ENCODE measurements around the gene CTAG1B. TPM values are rescaled to one million over a fixed set of nuclear protein-coding genes. Genes with fewer than 3 reads are reported as not detected.

CTAG1B gene
- total RNA-seq, 2 donors from 2014 or later = 8.7 TPM; not detected in 1

DNA sequence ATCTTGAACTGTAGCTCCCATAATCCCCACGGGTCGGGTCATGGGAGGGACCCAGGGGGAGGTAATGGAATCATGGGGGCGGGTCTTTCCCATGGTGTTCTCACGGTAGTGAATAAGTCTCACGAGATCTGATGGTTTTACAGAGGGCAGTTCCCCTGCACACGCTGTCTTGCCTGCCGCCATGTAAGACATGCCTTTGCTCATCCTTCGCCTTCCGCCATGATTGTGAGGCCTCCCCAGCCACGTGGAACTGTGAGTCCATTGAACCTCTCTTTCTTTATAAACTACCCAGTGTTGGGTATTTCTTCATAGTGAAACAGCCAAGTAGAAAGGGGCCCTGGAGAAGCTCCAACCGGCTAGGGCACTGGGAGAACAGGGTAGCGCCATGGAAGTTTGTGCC lies 21.9 kb downstream of the CTAG1B start:
- no peaks in the 10 kb centered on the region for H3K27me3 ChIP-seq (replicated peaks; ENCODE audit: insufficient read depth)
- TF ChIP-seq POLR2AphosphoS5 (IDR thresholded peaks at IDR 0.05) = no peak
- TF ChIP-seq POLR2A (IDR thresholded peaks at IDR 0.05) = no peak
- TF ChIP-seq, protein P1, sequence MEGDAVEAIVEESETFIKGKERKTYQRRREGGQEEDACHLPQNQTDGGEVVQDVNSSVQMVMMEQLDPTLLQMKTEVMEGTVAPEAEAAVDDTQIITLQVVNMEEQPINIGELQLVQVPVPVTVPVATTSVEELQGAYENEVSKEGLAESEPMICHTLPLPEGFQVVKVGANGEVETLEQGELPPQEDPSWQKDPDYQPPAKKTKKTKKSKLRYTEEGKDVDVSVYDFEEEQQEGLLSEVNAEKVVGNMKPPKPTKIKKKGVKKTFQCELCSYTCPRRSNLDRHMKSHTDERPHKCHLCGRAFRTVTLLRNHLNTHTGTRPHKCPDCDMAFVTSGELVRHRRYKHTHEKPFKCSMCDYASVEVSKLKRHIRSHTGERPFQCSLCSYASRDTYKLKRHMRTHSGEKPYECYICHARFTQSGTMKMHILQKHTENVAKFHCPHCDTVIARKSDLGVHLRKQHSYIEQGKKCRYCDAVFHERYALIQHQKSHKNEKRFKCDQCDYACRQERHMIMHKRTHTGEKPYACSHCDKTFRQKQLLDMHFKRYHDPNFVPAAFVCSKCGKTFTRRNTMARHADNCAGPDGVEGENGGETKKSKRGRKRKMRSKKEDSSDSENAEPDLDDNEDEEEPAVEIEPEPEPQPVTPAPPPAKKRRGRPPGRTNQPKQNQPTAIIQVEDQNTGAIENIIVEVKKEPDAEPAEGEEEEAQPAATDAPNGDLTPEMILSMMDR (IDR thresholded peaks at IDR 0.05) = no peak
- 83% methylated on average over 12 of the region's 12 CpGs for WGBS
- H3K4me1 ChIP-seq (replicated peaks) = no peaks in the 10 kb centered on the region
- DNase-seq (ENCODE audit: low spot score) = no peak
- intact Hi-C loops (cut with DNase I) = no loop called here
- no peak overlapping the region for H3K4me3 ChIP-seq
- H3K9me3 ChIP-seq = no peaks in the 10 kb centered on the region
- H3K36me3 ChIP-seq = no peaks in the 10 kb centered on the region
- no peak overlapping the region for H3K27ac ChIP-seq

DNA sequence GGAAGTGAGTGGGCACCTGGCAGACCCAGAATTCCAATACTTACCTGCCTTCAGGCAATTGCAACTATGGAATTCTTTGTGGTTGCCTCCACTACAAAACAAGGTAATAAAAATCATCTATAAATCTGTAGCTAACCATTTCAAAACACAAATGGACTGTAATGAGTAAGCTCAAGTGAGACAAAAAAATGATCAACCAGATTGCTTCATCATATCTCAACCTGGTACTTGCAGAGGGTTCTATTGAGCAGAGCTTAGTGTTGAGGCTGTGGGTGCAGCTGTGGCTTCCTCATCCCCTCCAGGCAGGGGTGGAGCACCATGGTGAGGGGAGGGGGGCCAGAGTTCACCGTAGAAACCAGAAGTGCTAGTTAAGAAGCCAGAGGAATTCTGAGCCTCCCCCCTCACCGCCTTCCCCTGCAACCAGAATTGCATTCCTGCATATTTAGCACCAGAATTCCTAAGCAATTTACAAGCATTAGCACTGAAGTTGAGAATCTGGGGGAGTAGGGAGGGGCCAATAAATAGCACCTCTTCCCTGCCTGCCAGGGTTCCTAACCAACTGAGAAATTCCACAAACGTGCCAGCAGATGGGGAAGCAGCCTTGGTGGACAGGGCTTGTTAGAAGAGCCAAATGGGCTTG lies 22.7 kb downstream of the CTAG1B start:
- Histone ChIP-seq H3K9me3 (no peaks in the 10 kb centered on the region), H3K4me1 (replicated peaks) (no peaks in the 10 kb centered on the region), H3K4me3 (no peak overlapping the region), H3K27ac (no peak overlapping the region), H3K27me3 (replicated peaks; ENCODE audit: insufficient read depth) (no peaks in the 10 kb centered on the region), H3K36me3 (no peaks in the 10 kb centered on the region)
- 4% methylated on average over 3 of the region's 3 CpGs for WGBS
- TF ChIP-seq POLR2A (IDR thresholded peaks at IDR 0.05) (no peak), POLR2AphosphoS5 (IDR thresholded peaks at IDR 0.05) (no peak)
- TF ChIP-seq, protein P1 (IDR thresholded peaks at IDR 0.05) = no peak
- intact Hi-C loops (cut with DNase I) = no loop called here
- peak; percentile 29 for DNase-seq (ENCODE audit: low spot score)

DNA sequence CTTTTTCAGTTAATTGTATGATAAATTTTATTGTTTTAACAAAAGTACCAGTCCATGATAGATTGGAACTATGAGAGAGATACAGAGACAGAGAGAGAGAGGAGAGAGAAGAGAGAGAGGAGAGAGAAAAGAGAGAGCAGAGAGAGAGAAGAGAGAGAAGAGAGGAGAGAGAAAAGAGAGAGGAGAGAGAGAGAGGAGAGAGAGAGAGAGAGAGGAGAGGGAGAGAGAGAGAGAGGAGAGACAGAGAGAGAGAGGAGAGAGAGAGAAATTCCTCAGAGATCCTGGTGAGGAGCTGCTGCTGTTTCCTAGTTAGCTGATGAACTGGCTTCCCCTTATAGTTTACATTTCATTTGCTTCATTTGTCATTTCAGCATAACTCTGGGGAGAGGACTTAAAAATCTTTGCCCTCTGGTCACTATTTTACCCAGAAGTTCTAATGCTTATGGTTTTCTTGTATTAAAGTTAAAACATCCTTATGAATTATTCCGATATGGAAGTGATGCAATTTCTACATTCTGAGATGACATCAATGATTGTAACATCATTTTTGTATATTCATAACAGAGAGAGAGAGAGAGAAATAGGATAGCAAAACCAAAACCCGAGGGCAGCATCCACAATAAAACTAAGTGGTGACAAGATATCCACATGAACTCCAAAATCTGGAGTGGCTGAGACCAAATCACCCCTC lies 23.4 kb downstream of the CTAG1B start:
- TF ChIP-seq POLR2A (IDR thresholded peaks at IDR 0.05) (no peak), POLR2AphosphoS5 (IDR thresholded peaks at IDR 0.05) (no peak)
- TF ChIP-seq, protein P1 (IDR thresholded peaks at IDR 0.05) = no peak
- H3K9me3 ChIP-seq = no peaks in the 10 kb centered on the region
- no peaks in the 10 kb centered on the region for H3K27me3 ChIP-seq (replicated peaks; ENCODE audit: insufficient read depth)
- no peak overlapping the region for H3K4me3 ChIP-seq
- no peak overlapping the region for H3K27ac ChIP-seq
- no peaks in the 10 kb centered on the region for H3K4me1 ChIP-seq (replicated peaks)
- intact Hi-C loops (cut with DNase I) = no loop called here
- DNase-seq (ENCODE audit: low spot score) = no peak
- WGBS = 41% methylated on average over 2 of the region's 2 CpGs
- H3K36me3 ChIP-seq = no peaks in the 10 kb centered on the region

DNA sequence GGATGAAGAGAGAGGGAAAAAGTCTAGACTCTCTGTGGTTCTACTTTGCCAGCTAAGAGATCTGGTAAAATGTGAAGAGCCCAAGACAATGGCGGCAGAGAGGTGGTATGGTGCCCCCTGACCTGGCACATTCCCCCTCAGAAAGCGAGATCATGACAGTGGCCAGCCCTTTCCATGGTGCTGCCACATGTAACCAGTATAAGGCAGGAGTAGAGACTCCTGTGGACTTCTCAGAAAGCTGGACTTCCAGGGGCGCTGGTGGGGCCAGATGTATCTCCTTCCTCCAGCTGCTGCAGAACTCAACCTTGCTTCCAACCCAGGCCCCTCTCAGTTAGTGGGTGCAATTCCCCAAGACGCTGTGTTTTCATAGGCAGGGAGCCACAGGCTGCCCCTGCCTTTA lies 24.6 kb downstream of the CTAG1B start:
- Histone ChIP-seq H3K4me1 (replicated peaks) (no peaks in the 10 kb centered on the region), H3K27ac (no peak overlapping the region), H3K4me3 (no peak overlapping the region), H3K9me3 (no peaks in the 10 kb centered on the region), H3K27me3 (replicated peaks; ENCODE audit: insufficient read depth) (no peaks in the 10 kb centered on the region), H3K36me3 (no peaks in the 10 kb centered on the region)
- 92% methylated on average over 3 of the region's 4 CpGs for WGBS
- intact Hi-C loops (cut with DNase I) = no loop called here
- TF ChIP-seq POLR2A (IDR thresholded peaks at IDR 0.05) (no peak), POLR2AphosphoS5 (IDR thresholded peaks at IDR 0.05) (no peak)
- TF ChIP-seq, protein P1 (IDR thresholded peaks at IDR 0.05) = no peak
- no peak for DNase-seq (ENCODE audit: low spot score)

DNA sequence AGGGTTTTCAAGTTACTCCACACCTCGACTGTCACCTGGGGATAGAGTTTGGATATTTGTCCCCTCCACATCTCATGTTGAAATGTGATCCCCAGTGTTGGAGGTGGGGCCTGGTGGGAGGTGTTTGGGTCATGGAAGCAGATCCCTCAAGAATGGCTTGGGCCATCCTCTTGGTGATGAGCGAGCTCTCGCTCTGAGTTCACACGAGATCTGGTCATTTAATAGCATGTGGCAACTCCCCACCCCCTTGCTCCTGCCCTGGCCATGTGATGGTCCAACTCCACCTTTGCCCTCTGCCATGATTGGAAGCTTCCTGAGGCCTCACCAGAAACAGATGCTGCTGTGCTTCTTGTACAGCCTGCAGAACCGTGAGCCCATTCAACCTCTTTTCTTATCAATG lies 25.9 kb downstream of the CTAG1B start:
- 93% methylated on average over 2 of the region's 5 CpGs for WGBS
- Histone ChIP-seq H3K4me1 (replicated peaks) (no peaks in the 10 kb centered on the region), H3K27ac (no peak overlapping the region), H3K36me3 (no peaks in the 10 kb centered on the region), H3K27me3 (replicated peaks; ENCODE audit: insufficient read depth) (no peaks in the 10 kb centered on the region), H3K4me3 (no peak overlapping the region), H3K9me3 (no peaks in the 10 kb centered on the region)
- intact Hi-C loops (cut with DNase I) = no loop called here
- DNase-seq (ENCODE audit: low spot score) = no peak
- TF ChIP-seq POLR2AphosphoS5 (IDR thresholded peaks at IDR 0.05) (no peak), POLR2A (IDR thresholded peaks at IDR 0.05) (no peak)
- TF ChIP-seq, protein P1 (IDR thresholded peaks at IDR 0.05) = no peak
